Right atrium auricular region (tissue), 2 donors: ENCODE data around the gene KRTAP17-1. TPM values are rescaled to one million over a fixed set of nuclear protein-coding genes. Genes with fewer than 3 reads are reported as not detected.

Experiments used
- DNase-seq: peaks from one replicate; pipeline ENCODE4 v3.0.0-alpha.2; 2019; ENCODE audit warnings: low spot score
- H3K27ac ChIP-seq, 2 donors: fragments of 200-600 bp; sonication (generic); 1 replicate in 1 of 2; 2 replicates in 1 of 2; pipeline ENCODE4 v1.5.1; 2016 to 2019
- H3K27me3 ChIP-seq, 2 donors: fragments of 200-600 bp; sonication (generic); one replicate each; pipeline versions ENCODE4 v1.5.1 to v1.6.0; 2017 to 2019
- H3K36me3 ChIP-seq: fragments of 200-600 bp; sonication (generic); one replicate; pipeline ENCODE4 v1.5.1; 2016
- H3K4me1 ChIP-seq, 2 donors: fragments of 200-600 bp; sonication (generic); one replicate each; pipeline versions ENCODE4 v1.5.1 to v1.6.0; 2017 to 2019
- H3K4me3 ChIP-seq, 2 donors: fragments of 200-600 bp; sonication (generic); 1 replicate in 1 of 2; 2 replicates in 1 of 2; pipeline ENCODE4 v1.5.1; 2017 to 2019; ENCODE audit warnings: mild to moderate bottlenecking in 1 of 2, moderate library complexity in 1 of 2
- H3K9me3 ChIP-seq, 2 donors: fragments of 200-600 bp; sonication (generic); one replicate each; pipeline ENCODE4 v1.5.1; 2019
- CTCF ChIP-seq, 2 donors: fragments of 200-600 bp; sonication (generic); IDR thresholded peaks; one replicate each; pipeline ENCODE4 v1.5.1; 2019; ENCODE audit warnings: antibody characterized with exemption in 2 of 2
- total RNA-seq, 2 donors: library from RNA; depleted of rRNA; stranded (reverse); fragments of >200 nt; gene quantifications; one replicate each; pipeline ENCODE4 v1.1.0, GENCODE V29; 2016

Gene KRTAP17-1
- total RNA-seq, 2 donors from 2014 or later, result not detected

GRCh38 chr17:41329279-41329948 is 13.9 kb upstream of the KRTAP17-1 start:
- DNase-seq, result no peak
- H3K27me3 ChIP-seq, result no peaks in the 10 kb centered on the region
- H3K27ac ChIP-seq, result no peak overlapping the region
- H3K9me3 ChIP-seq, result no peaks in the 10 kb centered on the region
- H3K36me3 ChIP-seq, result no peaks in the 10 kb centered on the region
- H3K4me3 ChIP-seq, result no peak overlapping the region
- TF ChIP-seq CTCF (IDR thresholded peaks at IDR 0.05), result peak; percentile 33 to 54
- no peaks in the 10 kb centered on the region for H3K4me1 ChIP-seq

- no peaks in the 10 kb centered on the region for H3K36me3 ChIP-seq
- H3K4me1 ChIP-seq, result no peaks in the 10 kb centered on the region
- H3K4me3 ChIP-seq, result no peak overlapping the region
- no peak for TF ChIP-seq CTCF (IDR thresholded peaks at IDR 0.05)
- H3K27me3 ChIP-seq, result no peaks in the 10 kb centered on the region
- H3K9me3 ChIP-seq, result no peaks in the 10 kb centered on the region
- no peak for DNase-seq
- no peak overlapping the region for H3K27ac ChIP-seq
Observed at GRCh38 chr17:41328207-41328606, 12.7 kb upstream of the KRTAP17-1 start.

GRCh38 chr17:41327411-41328120 is 12.1 kb upstream of the KRTAP17-1 start:
- Histone ChIP-seq H3K27ac (no peak overlapping the region), H3K9me3 (no peaks in the 10 kb centered on the region), H3K4me3 (no peak overlapping the region), H3K27me3 (no peaks in the 10 kb centered on the region), H3K36me3 (no peaks in the 10 kb centered on the region), H3K4me1 (no peaks in the 10 kb centered on the region)
- no peak for TF ChIP-seq CTCF (IDR thresholded peaks at IDR 0.05)
- no peak for DNase-seq

- Histone ChIP-seq H3K36me3 (no peaks in the 10 kb centered on the region), H3K27ac (no peak overlapping the region), H3K4me3 (no peak overlapping the region), H3K9me3 (no peaks in the 10 kb centered on the region), H3K4me1 (no peaks in the 10 kb centered on the region), H3K27me3 (no peaks in the 10 kb centered on the region)
- no peak for DNase-seq
- TF ChIP-seq CTCF (IDR thresholded peaks at IDR 0.05), result no peak
Observed at GRCh38 chr17:41326173-41327145, 10.9 kb upstream of the KRTAP17-1 start.

GRCh38 chr17:41325611-41326010 is 10.1 kb upstream of the KRTAP17-1 start:
- peaks cover 0 to 1% of the 10 kb centered on the region in 2 donors for H3K9me3 ChIP-seq
- H3K4me3 ChIP-seq, result no peak overlapping the region
- DNase-seq, result no peak
- no peak for TF ChIP-seq CTCF (IDR thresholded peaks at IDR 0.05)
- no peaks in the 10 kb centered on the region for H3K27me3 ChIP-seq
- H3K4me1 ChIP-seq, result no peaks in the 10 kb centered on the region
- no peak overlapping the region for H3K27ac ChIP-seq
- no peaks in the 10 kb centered on the region for H3K36me3 ChIP-seq
